HepG2 (cell line): ENCODE measurements around the gene GLYR1. TPM values are rescaled to one million over a fixed set of nuclear protein-coding genes. Genes with fewer than 3 reads are reported as not detected.

Experiments used
- ATAC-seq: fragments of 200-7000 bp; cut with Tn5 transposase; 3 replicates; pipeline ENCODE4 v1.9.1; 2020; ENCODE audit warnings: mild to moderate bottlenecking, moderate library complexity
- BruUV-seq: library from RNA; stranded (reverse); fragments of 400-500 nt; replicated peaks from 2 replicates; lab custom pipeline; 2021; lab: Mats Ljungman, UMichigan
- CTCF ChIA-PET: fragments of 300-600 bp; formaldehyde crosslinking; extraction: SDS; loops from one replicate; lab custom pipeline; 2021; ENCODE audit warnings: low total read pairs, inconsistent platforms, low intra/inter-chr PET ratio; lab: Yijun Ruan, JAX
- POLR2A ChIA-PET: fragments of 350-600 bp; sonication (Branson Sonifier 250); formaldehyde crosslinking; loops from one replicate; lab custom pipeline; 2020; ENCODE audit warnings: antibody characterized with exemption, inconsistent platforms; lab: Yijun Ruan, JAX
- DNase-seq: peaks from one replicate; pipeline ENCODE4 v3.0.0-alpha.2; 2015; ENCODE audit warnings: low spot score
- FAIRE-seq: peaks from 3 replicates; lab custom pipeline; 2011; peaks lifted over from hg19 to GRCh38; lab: Jason Lieb, UNC
- H2AFZ ChIP-seq: one replicate; pipeline ENCODE4 v1.6.1; 2011; ENCODE audit warnings: low read length, inconsistent platforms
- H3K27ac ChIP-seq: fragments of 300-600 bp; 3 replicates; pipeline ENCODE4 v1.8.0; 2011; ENCODE audit warnings: mixed run types, mild to moderate bottlenecking, mixed read lengths, low read length, inconsistent platforms; ENCODE audit not compliant: insufficient read depth; ENCODE audit errors: extremely low read length
- H3K27me3 ChIP-seq, 2 experiments: fragments of 200-600 bp in 1 of 2; 2 replicates in 1 of 2; 3 replicates in 1 of 2; pipeline versions ENCODE4 v1.6.0 to v1.8.0; 2011; ENCODE audit warnings: low read length in 2 of 2, mild to moderate bottlenecking in 2 of 2, moderate library complexity in 2 of 2, inconsistent platforms in 1 of 2; ENCODE audit not compliant: insufficient read depth in 2 of 2, control insufficient read depth in 1 of 2
- H3K36me3 ChIP-seq, 2 experiments: fragments of 200-600 bp in 1 of 2; replicated peaks in 1 of 2; 2 replicates in 1 of 2; 3 replicates in 1 of 2; pipeline versions ENCODE4 v1.5.1 to v1.8.0; 2011; ENCODE audit warnings: low read length in 2 of 2, inconsistent platforms in 1 of 2; ENCODE audit not compliant: insufficient read depth in 2 of 2, control insufficient read depth in 1 of 2
- H3K4me1 ChIP-seq: 2 replicates; pipeline ENCODE4 v1.5.1; 2012; ENCODE audit warnings: low read length, inconsistent platforms; ENCODE audit not compliant: insufficient read depth
- H3K4me2 ChIP-seq: 2 replicates; pipeline ENCODE4 v1.6.0; 2011; ENCODE audit warnings: low read depth, low read length, inconsistent platforms
- H3K4me3 ChIP-seq, 3 experiments: fragments of 200-600 bp in 1 of 3; sonication (generic), shearing (Covaris generic) in 1 of 3; replicated peaks in 1 of 3; 2 replicates each; pipeline ENCODE4 v1.5.1; 2011 to 2016; ENCODE audit warnings: low read length in 3 of 3, inconsistent platforms in 2 of 3, low read depth in 2 of 3, mild to moderate bottlenecking in 2 of 3, control low read depth in 1 of 3, mixed read lengths in 1 of 3; ENCODE audit not compliant: insufficient read depth in 1 of 3
- H3K79me2 ChIP-seq: one replicate; pipeline ENCODE4 v1.6.1; 2011; ENCODE audit warnings: low read length, inconsistent platforms; ENCODE audit not compliant: insufficient read depth
- H3K9ac ChIP-seq: 2 replicates; pipeline ENCODE4 v1.6.0; 2011; ENCODE audit warnings: mild to moderate bottlenecking, low read depth, low read length, inconsistent platforms; ENCODE audit not compliant: insufficient read depth
- H3K9me3 ChIP-seq: 2 replicates; pipeline ENCODE4 v1.5.1; 2012; ENCODE audit warnings: mild to moderate bottlenecking, low read length
- H4K20me1 ChIP-seq: 2 replicates; pipeline ENCODE4 v1.6.0; 2011; ENCODE audit warnings: inconsistent platforms, mild to moderate bottlenecking, low read length, moderate library complexity; ENCODE audit not compliant: insufficient read depth
- EHMT2 ChIP-seq: fragments of 200-600 bp; sonication (generic); IDR thresholded peaks from 2 replicates; pipeline ENCODE4 v1.7.0; 2017; ENCODE audit warnings: antibody characterized with exemption, low read depth, low read length, borderline replicate concordance
- FOXJ3 ChIP-seq: sonication (generic); formaldehyde crosslinking; IDR thresholded peaks from 2 replicates; pipeline ENCODE4 v1.4.0; 2020; ENCODE audit warnings: missing genetic modification reagents, mild to moderate bottlenecking, borderline replicate concordance
- FOXK1 ChIP-seq: sonication (generic); formaldehyde crosslinking; IDR thresholded peaks from 2 replicates; pipeline ENCODE4 v1.4.0; 2020; ENCODE audit warnings: low read depth, missing genetic modification reagents, borderline replicate concordance
- GMEB2 ChIP-seq: IDR thresholded peaks from 2 replicates; pipeline ENCODE4 v1.6.1; 2016; ENCODE audit warnings: missing biosample characterization, missing genetic modification reagents, low read depth
- GTF2F1 ChIP-seq: fragments of 150-350 bp; IDR thresholded peaks from 2 replicates; pipeline ENCODE4 v1.6.1; 2014; ENCODE audit warnings: low read length
- HBP1 ChIP-seq: IDR thresholded peaks from 2 replicates; pipeline ENCODE4 v1.6.1; 2016; ENCODE audit warnings: low read depth, control low read depth
- HOXA3 ChIP-seq: sonication (generic); formaldehyde crosslinking; IDR thresholded peaks from 2 replicates; pipeline ENCODE4 v1.5.0; 2020; ENCODE audit warnings: missing genetic modification reagents
- JARID2 ChIP-seq: sonication (generic); formaldehyde crosslinking; IDR thresholded peaks from 2 replicates; pipeline ENCODE4 v1.8.1; 2023; ENCODE audit warnings: missing genetic modification reagents, inconsistent platforms; ENCODE audit not compliant: insufficient replicate concordance
- KDM1A ChIP-seq: IDR thresholded peaks from 2 replicates; pipeline ENCODE4 v1.6.1; 2016; ENCODE audit warnings: missing compliant biosample characterization
- KDM4B ChIP-seq: sonication (generic); formaldehyde crosslinking; IDR thresholded peaks from 2 replicates; pipeline ENCODE4 v1.4.0; 2020; ENCODE audit warnings: missing genetic modification reagents
- MLX ChIP-seq: IDR thresholded peaks from 2 replicates; pipeline ENCODE4 v1.6.1; 2016
- NFE2L1 ChIP-seq: sonication (generic); formaldehyde crosslinking; IDR thresholded peaks from 2 replicates; pipeline ENCODE4 v1.4.0; 2020; ENCODE audit warnings: missing genetic modification reagents, mild to moderate bottlenecking, borderline replicate concordance
- NRL ChIP-seq: sonication (generic); formaldehyde crosslinking; IDR thresholded peaks from 2 replicates; pipeline ENCODE4 v1.5.0; 2020; ENCODE audit warnings: missing genetic modification reagents, mild to moderate bottlenecking, moderate library complexity, borderline replicate concordance
- RCOR2 ChIP-seq: IDR thresholded peaks from 2 replicates; pipeline ENCODE4 v1.6.1; 2016; ENCODE audit warnings: missing biosample characterization, missing genetic modification reagents
- SOX5 ChIP-seq: IDR thresholded peaks from 2 replicates; pipeline ENCODE4 v1.6.1; 2016; ENCODE audit warnings: borderline replicate concordance
- SP1 ChIP-seq, 2 experiments: fragments of 450-650 bp in 1 of 2; sonication (generic) in 1 of 2; formaldehyde crosslinking in 1 of 2; IDR thresholded peaks; 2 replicates each; pipeline versions ENCODE4 v1.4.0 to v1.6.1; 2016 to 2020; ENCODE audit warnings: missing genetic modification reagents in 1 of 2
- ZBTB46 ChIP-seq: sonication (generic); formaldehyde crosslinking; IDR thresholded peaks from 2 replicates; pipeline ENCODE4 v1.4.0; 2020; ENCODE audit warnings: mild to moderate bottlenecking, missing genetic modification reagents, borderline replicate concordance
- ZFYVE20 ChIP-seq: sonication (generic); formaldehyde crosslinking; IDR thresholded peaks from 2 replicates; pipeline ENCODE4 v1.8.0; 2023; ENCODE audit warnings: low read depth, mild to moderate bottlenecking, moderate library complexity, missing genetic modification reagents, borderline replicate concordance
- ZNF546 ChIP-seq: sonication (generic); formaldehyde crosslinking; conservative IDR thresholded peaks from 2 replicates; pipeline ENCODE4 v1.8.1; 2023; ENCODE audit warnings: mild to moderate bottlenecking, missing genetic modification reagents
- ZNF577 ChIP-seq: sonication (generic); formaldehyde crosslinking; IDR thresholded peaks from 2 replicates; pipeline ENCODE4 v1.4.0; 2020; ENCODE audit warnings: mild to moderate bottlenecking, low read depth, missing genetic modification reagents, borderline replicate concordance
- WGBS: methylation state at CpG from one replicate; pipeline ENCODE4 v1.1.6; 2017; ENCODE audit warnings: low lambda C conversion rate; 5-methylcytosine and 5-hydroxymethylcytosine counted together
- in situ Hi-C: cut with HindIII; loops from 2 replicates; pipeline ENCODE4 v1.10.0; 2017; ENCODE audit warnings: low pct_unique_long_range_greater_than_20kb; ENCODE audit not compliant: extremely low pct_ligation_motif_present
- intact Hi-C: fragments of 100-400 bp; cut with micrococcal nuclease; formaldehyde crosslinking; loops from one replicate; pipeline ENCODE4 v1.10.0; 2022; ENCODE audit not compliant: unreplicated experiment
- polyA plus RNA-seq, 8 experiments: library from polyadenylated mRNA; depleted of rRNA in 3 of 8; stranded (reverse) in 7 of 8; unstranded in 1 of 8; fragments of >200 nt; fragmentation: Illumina TruSeq in 4 of 8; extraction: Trizol in 4 of 8; gene quantifications; 2 replicates each; pipeline versions ENCODE4 v1.2.1 to v1.2.3, GENCODE V29; 2011 to 2016; ENCODE audit warnings: low read depth in 4 of 8, missing spikeins in 1 of 8, mixed read lengths in 1 of 8; ENCODE audit not compliant: insufficient read depth in 1 of 8
- total RNA-seq, 5 experiments: library from RNA; depleted of rRNA; stranded (reverse); fragments of >200 nt; fragmentation: Illumina TruSeq; extraction: Trizol; gene quantifications; 2 replicates each; pipeline ENCODE4 v1.2.3, GENCODE V29; 2016; ENCODE audit warnings: low read depth in 1 of 5

GLYR1 gene
- total and polyA plus RNA-seq, 2 of the 13 experiments (the other 11 are each of a cell fraction or from before 2014, with no cell fraction given), result 28.3 to 48.7 TPM

GRCh38 chr16:4798456-4798855 is 48.6 kb downstream of the GLYR1 start (continued):
- TF ChIP-seq HBP1 (CRISPR knock-in tag) (no peak), EHMT2 (no peak), ZNF546 (CRISPR knock-in tag) (no peak), FOXJ3 (no peak)

- ChIA-PET CTCF (no interaction called here), POLR2A (no interaction called here)
- H3K9me3 ChIP-seq, result no peaks in the 10 kb centered on the region
- no peaks in the 10 kb centered on the region for H4K20me1 ChIP-seq
- H2AFZ ChIP-seq, result no peak overlapping the region
- H3K4me1 ChIP-seq, result peaks cover 24% of the 10 kb centered on the region
- no peaks in the 10 kb centered on the region for H3K79me2 ChIP-seq
- H3K36me3 ChIP-seq, result peaks cover 0 to 8% of the 10 kb centered on the region in 2 experiments; a peak in 2 of 5 replicates
- ATAC-seq (no peak), DNase-seq (no peak), FAIRE-seq (no peak)
- H3K27ac ChIP-seq, result no peak overlapping the region
- BruUV-seq, result no TSS peak
- in situ Hi-C loops, result no loop called here
- no peak overlapping the region for H3K9ac ChIP-seq
- H3K4me3 ChIP-seq, result no peak overlapping the region
- H3K27me3 ChIP-seq, result no peaks in the 10 kb centered on the region
- 98% methylated on average over 8 of the region's 22 CpGs for WGBS
- intact Hi-C loops, result no loop called here
- H3K4me2 ChIP-seq, result no peak overlapping the region
- TF ChIP-seq GMEB2 (CRISPR knock-in tag) (no peak), NFE2L1 (CRISPR knock-in tag) (no peak), HOXA3 (CRISPR knock-in tag) (no peak), ZNF577 (CRISPR knock-in tag) (no peak), RCOR2 (CRISPR knock-in tag) (no peak), ZFYVE20 (CRISPR knock-in tag) (no peak), JARID2 (CRISPR knock-in tag) (no peak), MLX (CRISPR knock-in tag) (no peak), ZBTB46 (no peak), NRL (CRISPR knock-in tag) (no peak), SP1 (IDR thresholded peaks at IDR 0.05) (no peak), SP1 (CRISPR knock-in tag; IDR thresholded peaks at IDR 0.05) (no peak), GTF2F1 (no peak), KDM1A (no peak), FOXK1 (CRISPR knock-in tag) (no peak), SOX5 (CRISPR knock-in tag) (no peak), KDM4B (CRISPR knock-in tag) (no peak)
Observed at GRCh38 chr16:4797805-4798252, 49.3 kb downstream of the GLYR1 start.
